CD14-positive monocyte (primary cell): ENCODE measurements around the gene LMX1B. TPM values are rescaled to one million over a fixed set of nuclear protein-coding genes. Genes with fewer than 3 reads are reported as not detected.
A peak's percentile ranks its signal among the peaks of the same experiment; 100 is the strongest.

Source experiments
- DNase-seq, 3 donors: peaks; one replicate each; pipeline ENCODE4 v3.0.0-alpha.2; 2011 to 2022
- H2AFZ ChIP-seq: 2 replicates; pipeline ENCODE4 v1.6.0; 2012; ENCODE audit warnings: mild to moderate bottlenecking, low read depth, low read length, inconsistent platforms; ENCODE audit not compliant: insufficient read depth, poor library complexity, severe bottlenecking
- H3K27ac ChIP-seq, 2 donors: 1 replicate in 1 of 2; 2 replicates in 1 of 2; pipeline ENCODE4 v1.5.1; 2012 to 2013; ENCODE audit warnings: low read length in 2 of 2, control low read depth in 1 of 2, inconsistent platforms in 1 of 2, low read depth in 1 of 2, mild to moderate bottlenecking in 1 of 2
- H3K27me3 ChIP-seq, 2 donors: one replicate each; pipeline versions ENCODE4 v1.6.0 to v1.6.1; 2011 to 2013; ENCODE audit warnings: low read length in 2 of 2; ENCODE audit not compliant: control insufficient read depth in 2 of 2, insufficient read depth in 2 of 2
- H3K36me3 ChIP-seq, 2 donors: replicated peaks in 1 of 2; 1 replicate in 1 of 2; 2 replicates in 1 of 2; pipeline versions ENCODE4 v1.5.1 to v1.6.1; 2012 to 2013; ENCODE audit warnings: low read length in 2 of 2, control low read depth in 1 of 2, inconsistent platforms in 1 of 2, mild to moderate bottlenecking in 1 of 2; ENCODE audit not compliant: insufficient read depth in 2 of 2, control insufficient read depth in 1 of 2
- H3K4me1 ChIP-seq, 2 donors: 1 replicate in 1 of 2; 2 replicates in 1 of 2; pipeline versions ENCODE4 v1.5.1 to v1.6.1; 2012 to 2013; ENCODE audit warnings: low read length in 2 of 2, control low read depth in 1 of 2, inconsistent platforms in 1 of 2, mild to moderate bottlenecking in 1 of 2, moderate library complexity in 1 of 2; ENCODE audit not compliant: insufficient read depth in 2 of 2, control insufficient read depth in 1 of 2
- H3K4me2 ChIP-seq: replicated peaks from 2 replicates; pipeline ENCODE3; 2012; ENCODE audit warnings: low read length, moderate library complexity, mild to moderate bottlenecking; ENCODE audit not compliant: poor library complexity, severe bottlenecking; ENCODE audit errors: extremely low read depth
- H3K4me3 ChIP-seq, 3 experiments: fragments of 200-600 bp in 1 of 3; sonication (generic) in 1 of 3; replicated peaks in 1 of 3; 1 replicate in 2 of 3; 2 replicates in 1 of 3; pipeline ENCODE4 v1.5.1; 2011 to 2013; ENCODE audit warnings: low read length in 3 of 3, mild to moderate bottlenecking in 3 of 3, control low read depth in 2 of 3, low read depth in 2 of 3, inconsistent platforms in 1 of 3, moderate library complexity in 1 of 3
- H3K79me2 ChIP-seq: 2 replicates; pipeline ENCODE4 v1.6.0; 2012; ENCODE audit warnings: mild to moderate bottlenecking, control low read depth, inconsistent platforms, low read length, moderate library complexity; ENCODE audit not compliant: insufficient read depth
- H3K9ac ChIP-seq: 2 replicates; pipeline ENCODE4 v1.6.0; 2017; ENCODE audit warnings: low read length, mild to moderate bottlenecking; ENCODE audit not compliant: insufficient read depth, poor library complexity, severe bottlenecking
- H3K9me3 ChIP-seq, 2 donors: replicated peaks in 1 of 2; 1 replicate in 1 of 2; 2 replicates in 1 of 2; pipeline versions ENCODE4 v1.5.1 to v1.6.1; 2012 to 2013; ENCODE audit warnings: low read length in 2 of 2, control low read depth in 1 of 2; ENCODE audit not compliant: control insufficient read depth in 1 of 2, insufficient read depth in 1 of 2
- H4K20me1 ChIP-seq: 2 replicates; pipeline ENCODE4 v1.6.0; 2012; ENCODE audit warnings: mild to moderate bottlenecking, low read length, control low read depth, moderate library complexity; ENCODE audit not compliant: insufficient read depth
- H3K27ac Mint-ChIP-seq, 7 donors: one replicate each; pipeline ENCODE4 v1.8.0; 2020; ENCODE audit warnings: mild to moderate bottlenecking in 7 of 7, mixed read lengths in 7 of 7, moderate library complexity in 6 of 7, inconsistent platforms in 2 of 7
- H3K27me3 Mint-ChIP-seq, 3 donors: one replicate each; pipeline ENCODE4 v1.8.0; 2021 to 2022; ENCODE audit warnings: low read depth in 3 of 3, mild to moderate bottlenecking in 3 of 3, mixed read lengths in 3 of 3, moderate library complexity in 3 of 3, inconsistent platforms in 1 of 3
- H3K36me3 Mint-ChIP-seq, 2 donors: one replicate each; pipeline ENCODE4 v1.8.0; 2020; ENCODE audit warnings: mixed read lengths in 2 of 2, inconsistent platforms in 1 of 2, mild to moderate bottlenecking in 1 of 2
- H3K4me1 Mint-ChIP-seq: one replicate; pipeline ENCODE4 v1.8.0; 2020; ENCODE audit warnings: mild to moderate bottlenecking, mixed read lengths
- H3K4me3 Mint-ChIP-seq, 2 donors: one replicate each; pipeline ENCODE4 v1.8.0; 2020; ENCODE audit warnings: mild to moderate bottlenecking in 2 of 2, mixed read lengths in 2 of 2, moderate library complexity in 1 of 2
- H3K9me3 Mint-ChIP-seq, 7 donors: one replicate each; pipeline ENCODE4 v1.8.0; 2020 to 2022; ENCODE audit warnings: mixed read lengths in 7 of 7, mild to moderate bottlenecking in 6 of 7, moderate library complexity in 6 of 7, inconsistent platforms in 2 of 7
- CTCF ChIP-seq: fragments of 200-600 bp; IDR thresholded peaks from one replicate; pipeline ENCODE4 v1.8.0; 2022; ENCODE audit warnings: antibody characterized with exemption, mild to moderate bottlenecking
- WGBS: methylation state at CpG from one replicate; pipeline ENCODE4 v1.1.5; 2013; ENCODE audit warnings: missing lambda C conversion rate; ENCODE audit not compliant: insufficient coverage; 5-methylcytosine and 5-hydroxymethylcytosine counted together
- intact Hi-C, 2 donors: fragments of 100-400 bp; cut with micrococcal nuclease; formaldehyde crosslinking; loops; one replicate each; pipeline versions ENCODE4 v1.15.0 to v1.15.1; 2023
- polyA plus RNA-seq, 3 donors: library from polyadenylated mRNA; depleted of rRNA in 1 of 3; unstranded in 2 of 3; stranded (reverse) in 1 of 3; fragments of 300-500 nt in 2 of 3; fragments of >200 nt in 1 of 3; fragmentation: Illumina TruSeq in 2 of 3; gene quantifications; 1 replicate in 2 of 3; 2 replicates in 1 of 3; pipeline ENCODE4 v1.2.3, GENCODE V29; 2012 to 2021

Gene LMX1B
- polyA plus RNA-seq, 3 donors, result not detected

GRCh38 chr9:126611592-126612325 lies 2.0 kb upstream of the LMX1B start:
- Mint-ChIP-seq H3K27ac (no peak overlapping the region), H3K4me1 (peaks cover 24% of the 10 kb centered on the region), H3K4me3 (peak overlapping the region; percentile 20 to 86), H3K27me3 (peaks cover 85 to 94% (median 88%) of the 10 kb centered on the region in 3 donors), H3K9me3 (peaks cover 0 to 32% (median 13%) of the 10 kb centered on the region in 7 donors), H3K36me3 (peaks cover 3% of the 10 kb centered on the region in 2 donors)
- Histone ChIP-seq H3K4me1 (peaks cover 10 to 20% of the 10 kb centered on the region in 2 donors), H4K20me1 (no peaks in the 10 kb centered on the region), H3K79me2 (no peaks in the 10 kb centered on the region), H3K9me3 (peaks cover 4 to 35% of the 10 kb centered on the region in 2 donors), H3K4me3 (no peak overlapping the region), H3K27ac (no peak overlapping the region), H3K36me3 (no peaks in the 10 kb centered on the region), H3K27me3 (peaks cover 37 to 85% of the 10 kb centered on the region in 2 donors), H2AFZ (no peak overlapping the region), H3K4me2 (peak overlapping the region; percentile 1), H3K9ac (no peak overlapping the region)
- DNase-seq, result peak; percentile 40 to 54 (median 42)
- under 1% methylated on average over 37 of the region's 43 CpGs for WGBS
- intact Hi-C loops, result loop anchor here in 1 of 2 donors (5.0 kb wide), 1 partner anchor 166 kb away; no protein-coding TSS in a partner anchor
- TF ChIP-seq CTCF, result peak; percentile 84

GRCh38 chr9:126612326-126612812 lies 1.4 kb upstream of the LMX1B start:
- Histone ChIP-seq H3K4me2 (peak overlapping the region; percentile 60), H3K4me3 (no peak overlapping the region)

More at GRCh38 chr9:126612326-126612812, 1.4 kb upstream of the LMX1B start:
- Histone ChIP-seq H3K27me3 (peaks cover 43 to 85% of the 10 kb centered on the region in 2 donors), H4K20me1 (no peaks in the 10 kb centered on the region), H2AFZ (no peak overlapping the region), H3K27ac (no peak overlapping the region), H3K79me2 (no peaks in the 10 kb centered on the region), H3K9me3 (peaks cover 4 to 38% of the 10 kb centered on the region in 2 donors), H3K4me1 (peaks cover 10 to 20% of the 10 kb centered on the region in 2 donors), H3K36me3 (no peaks in the 10 kb centered on the region), H3K9ac (no peak overlapping the region)
- H3K4me1 Mint-ChIP-seq, result peaks cover 24% of the 10 kb centered on the region
- peaks cover 0 to 34% (median 13%) of the 10 kb centered on the region in 7 donors for H3K9me3 Mint-ChIP-seq
- peak overlapping the region; percentile 50 to 86 for H3K4me3 Mint-ChIP-seq
- 2% methylated on average over 52 of the region's 54 CpGs for WGBS
- intact Hi-C loops, result loop anchor here in 1 of 2 donors (5.0 kb wide), 1 partner anchor 165 kb away; no protein-coding TSS in a partner anchor
- H3K27ac Mint-ChIP-seq, result no peak overlapping the region
- no peak for TF ChIP-seq CTCF
- H3K27me3 Mint-ChIP-seq, result peaks cover 85 to 94% (median 89%) of the 10 kb centered on the region in 3 donors
- no peak for DNase-seq
- H3K36me3 Mint-ChIP-seq, result peaks cover 3% of the 10 kb centered on the region in 2 donors
